Measurements from ENCODE around the gene PCLO. TPM values are rescaled to one million over a fixed set of nuclear protein-coding genes. Genes with fewer than 3 reads are reported as not detected.

The PCLO gene
- total and polyA plus RNA-seq, 7 experiments from 2014 or later, result under 0.01 to 0.10 TPM; not detected in 5

DNA sequence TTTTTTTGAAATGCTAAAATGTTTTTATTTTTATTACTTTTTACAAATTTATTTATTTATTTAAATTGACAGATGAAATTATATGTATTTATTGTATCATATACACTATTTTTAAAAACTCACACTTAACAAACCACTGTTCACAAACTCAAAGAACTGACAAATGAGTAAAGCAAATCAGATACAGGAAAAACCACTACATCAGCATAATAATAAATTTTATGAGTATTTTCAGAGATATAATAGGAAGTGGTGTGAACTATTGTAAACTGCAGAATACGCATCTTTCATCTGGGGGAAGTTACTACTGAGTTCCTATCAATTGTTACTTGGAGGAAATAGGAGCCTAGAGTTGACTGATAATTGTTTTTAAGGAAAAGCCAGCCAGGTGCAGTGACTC lies 150.7 kb downstream of the PCLO start:
- H3K36me3 ChIP-seq (ENCODE audit: control insufficient read depth in 2 of 3, insufficient read depth in 3 of 3, low read length in 3 of 3), result no peaks in the 10 kb centered on the region
- H3K4me3 ChIP-seq (ENCODE audit: low read length), result no peak overlapping the region
- H3K4me3 Mint-ChIP-seq, result no peak overlapping the region
- ATAC-seq (no peak), DNase-seq (no peak)
- no peaks in the 10 kb centered on the region for H3K27me3 ChIP-seq (ENCODE audit: control insufficient read depth in 2 of 2, insufficient read depth in 2 of 2, low read length in 2 of 2)
- CTCF ChIA-PET, result no interaction called here
- POLR2A ChIA-PET, result no interaction called here
- H3K4me1 Mint-ChIP-seq, result no peaks in the 10 kb centered on the region
- H3K27me3 Mint-ChIP-seq, result no peaks in the 10 kb centered on the region
- H3K9me3 Mint-ChIP-seq, result peaks cover 0 to 23% (median 0%) of the 10 kb centered on the region in 11 donors
- no peak overlapping the region for H3K27ac Mint-ChIP-seq
- H3K4me1 ChIP-seq (ENCODE audit: control insufficient read depth in 2 of 2, insufficient read depth in 2 of 2, low read length in 2 of 2), result no peaks in the 10 kb centered on the region
- intact Hi-C loops (cut with micrococcal nuclease), result no loop called here
- H3K27ac ChIP-seq (ENCODE audit: low read depth, low read length), result no peak overlapping the region
- H3K36me3 Mint-ChIP-seq, result no peaks in the 10 kb centered on the region
- H3K9me3 ChIP-seq (ENCODE audit: control insufficient read depth in 2 of 3, low read length in 3 of 3), result no peaks in the 10 kb centered on the region

DNA sequence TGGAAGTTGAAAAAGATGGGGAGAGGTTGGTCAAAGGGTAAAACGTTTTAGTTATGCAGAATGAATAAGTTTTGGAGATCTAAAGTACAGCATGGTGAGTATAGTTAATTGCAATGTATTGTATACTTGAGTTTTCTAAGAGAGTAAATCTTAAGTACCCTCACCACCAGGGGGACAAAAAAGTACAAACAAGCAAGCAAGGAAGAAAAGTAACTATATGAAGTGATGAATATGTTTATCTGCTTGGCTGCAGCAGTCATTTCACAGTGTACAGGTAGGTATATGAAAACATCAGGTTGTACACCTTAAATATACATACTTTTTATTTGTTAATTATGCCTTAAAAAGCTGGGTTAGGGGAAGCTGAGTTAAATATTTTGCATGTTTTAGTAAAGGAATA lies 157.3 kb downstream of the PCLO start:
- Mint-ChIP-seq H3K27ac (no peak overlapping the region), H3K4me3 (no peak overlapping the region), H3K4me1 (no peaks in the 10 kb centered on the region), H3K27me3 (no peaks in the 10 kb centered on the region), H3K36me3 (no peaks in the 10 kb centered on the region), H3K9me3 (peaks cover 0 to 25% (median 2%) of the 10 kb centered on the region in 11 donors)
- intact Hi-C loops (cut with micrococcal nuclease), result no loop called here
- DNase-seq (no peak), ATAC-seq (no peak)
- no peaks in the 10 kb centered on the region for H3K9me3 ChIP-seq (ENCODE audit: control insufficient read depth in 2 of 3, low read length in 3 of 3)
- CTCF ChIA-PET, result no interaction called here
- H3K4me3 ChIP-seq (ENCODE audit: low read length), result no peak overlapping the region
- no peaks in the 10 kb centered on the region for H3K27me3 ChIP-seq (ENCODE audit: control insufficient read depth in 2 of 2, insufficient read depth in 2 of 2, low read length in 2 of 2)
- POLR2A ChIA-PET, result no interaction called here
- H3K4me1 ChIP-seq (ENCODE audit: control insufficient read depth in 2 of 2, insufficient read depth in 2 of 2, low read length in 2 of 2), result no peaks in the 10 kb centered on the region
- H3K36me3 ChIP-seq (ENCODE audit: control insufficient read depth in 2 of 3, insufficient read depth in 3 of 3, low read length in 3 of 3), result no peaks in the 10 kb centered on the region
- no peak overlapping the region for H3K27ac ChIP-seq (ENCODE audit: low read depth, low read length)

DNA sequence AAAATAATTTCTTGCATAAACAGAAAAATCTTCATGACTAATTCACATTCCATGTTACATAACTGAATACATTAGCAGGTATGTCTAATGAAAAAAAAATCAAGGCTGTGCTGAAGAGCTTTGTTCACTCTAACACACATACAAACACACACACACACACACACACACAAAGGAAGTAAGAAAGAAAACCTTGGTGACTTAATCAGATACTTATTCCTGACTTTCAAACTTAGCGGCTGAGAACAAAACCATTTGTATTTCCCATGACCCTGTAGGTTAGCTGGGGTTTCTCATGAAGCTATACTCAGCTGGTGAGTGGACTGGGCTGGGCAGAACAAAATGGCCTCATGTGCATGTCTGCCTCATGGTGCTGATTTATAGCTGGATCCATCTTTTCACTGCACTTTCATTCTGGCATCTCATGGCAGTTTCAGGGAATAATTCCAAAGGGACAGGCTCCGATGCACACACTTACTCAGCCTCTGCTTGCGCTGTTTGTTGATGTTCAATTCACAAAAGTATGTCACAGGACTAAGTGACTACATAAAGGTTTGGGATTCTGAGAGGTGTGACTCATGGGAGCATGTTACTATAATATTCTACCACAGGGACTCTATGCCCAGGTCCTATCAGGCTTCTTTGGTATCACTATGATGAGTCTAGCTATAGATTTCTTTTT lies 161.2 kb downstream of the PCLO start:
- Mint-ChIP-seq H3K4me1 (no peaks in the 10 kb centered on the region), H3K9me3 (peaks cover 0 to 20% (median 4%) of the 10 kb centered on the region in 11 donors), H3K27ac (no peak overlapping the region), H3K36me3 (no peaks in the 10 kb centered on the region), H3K4me3 (no peak overlapping the region), H3K27me3 (no peaks in the 10 kb centered on the region)
- Histone ChIP-seq H3K9me3 (ENCODE audit: control insufficient read depth in 2 of 3, low read length in 3 of 3) (no peaks in the 10 kb centered on the region), H3K27ac (ENCODE audit: low read depth, low read length) (no peak overlapping the region), H3K4me1 (ENCODE audit: control insufficient read depth in 2 of 2, insufficient read depth in 2 of 2, low read length in 2 of 2) (no peaks in the 10 kb centered on the region), H3K27me3 (ENCODE audit: control insufficient read depth in 2 of 2, insufficient read depth in 2 of 2, low read length in 2 of 2) (no peaks in the 10 kb centered on the region), H3K4me3 (ENCODE audit: low read length) (no peak overlapping the region), H3K36me3 (ENCODE audit: control insufficient read depth in 2 of 3, insufficient read depth in 3 of 3, low read length in 3 of 3) (no peaks in the 10 kb centered on the region)
- intact Hi-C loops (cut with micrococcal nuclease), result no loop called here
- POLR2A ChIA-PET, result no interaction called here
- CTCF ChIA-PET, result no interaction called here
- ATAC-seq (no peak), DNase-seq (no peak)

DNA sequence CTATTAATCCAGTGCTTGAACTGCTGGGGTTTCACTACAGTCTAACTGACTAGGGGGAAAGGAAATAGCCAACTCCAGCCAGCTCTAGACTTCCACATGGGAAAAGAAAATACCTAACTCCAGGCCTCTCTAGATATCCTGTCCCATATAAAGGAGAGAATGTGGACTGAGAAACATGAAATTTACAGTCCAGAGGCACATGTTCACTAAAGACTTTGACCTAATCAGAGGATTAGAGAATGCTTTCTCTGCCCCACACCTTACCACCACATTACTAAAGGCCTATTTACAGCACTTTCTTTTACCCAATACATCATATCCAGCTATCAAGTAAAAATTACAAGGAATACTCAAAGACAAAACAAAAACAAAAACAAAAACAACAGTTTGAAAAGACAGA lies 164.2 kb downstream of the PCLO start:
- Mint-ChIP-seq H3K4me3 (no peak overlapping the region), H3K9me3 (peaks cover 0 to 14% (median 4%) of the 10 kb centered on the region in 11 donors), H3K27me3 (no peaks in the 10 kb centered on the region), H3K27ac (no peak overlapping the region), H3K36me3 (no peaks in the 10 kb centered on the region), H3K4me1 (no peaks in the 10 kb centered on the region)
- ATAC-seq (no peak), DNase-seq (no peak)
- ChIA-PET POLR2A (no interaction called here), CTCF (no interaction called here)
- Histone ChIP-seq H3K27me3 (ENCODE audit: control insufficient read depth in 2 of 2, insufficient read depth in 2 of 2, low read length in 2 of 2) (no peaks in the 10 kb centered on the region), H3K36me3 (ENCODE audit: control insufficient read depth in 2 of 3, insufficient read depth in 3 of 3, low read length in 3 of 3) (no peaks in the 10 kb centered on the region), H3K27ac (ENCODE audit: low read depth, low read length) (no peak overlapping the region), H3K9me3 (ENCODE audit: control insufficient read depth in 2 of 3, low read length in 3 of 3) (no peaks in the 10 kb centered on the region), H3K4me1 (ENCODE audit: control insufficient read depth in 2 of 2, insufficient read depth in 2 of 2, low read length in 2 of 2) (no peaks in the 10 kb centered on the region), H3K4me3 (ENCODE audit: low read length) (no peak overlapping the region)
- intact Hi-C loops (cut with micrococcal nuclease), result no loop called here

DNA sequence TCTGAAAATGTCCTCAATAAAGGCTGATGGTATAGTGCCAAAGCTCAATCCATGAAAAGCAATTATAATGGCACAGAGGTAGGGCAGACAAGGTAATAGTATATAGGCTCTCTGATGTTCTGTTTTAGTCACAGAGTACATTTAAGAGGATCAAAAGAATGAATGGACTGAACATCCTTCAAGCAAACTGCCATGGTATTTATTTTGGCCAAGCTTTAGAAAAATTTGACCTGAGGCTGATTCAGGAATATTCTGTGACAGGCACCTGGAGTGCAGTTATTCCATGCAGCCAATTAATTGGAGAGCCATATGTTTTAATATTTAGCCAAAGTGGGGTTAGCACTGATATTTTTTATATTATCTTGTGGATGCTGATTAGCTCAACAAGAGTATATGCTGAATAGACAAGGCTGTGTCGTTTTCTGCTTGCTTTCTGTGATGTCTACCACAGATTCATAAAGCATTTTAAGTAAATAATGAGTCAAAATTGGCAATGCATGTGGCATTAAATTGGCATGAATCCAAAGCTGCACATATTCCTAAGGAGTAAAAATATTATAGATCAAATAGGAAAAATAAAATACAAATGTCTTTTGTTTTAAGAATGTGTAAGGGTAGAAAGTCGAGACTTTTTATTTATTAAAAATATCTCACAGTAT lies 177.4 kb downstream of the PCLO start:
- intact Hi-C loops (cut with micrococcal nuclease), result no loop called here
- Histone ChIP-seq H3K9me3 (ENCODE audit: control insufficient read depth in 2 of 3, low read length in 3 of 3) (no peaks in the 10 kb centered on the region), H3K36me3 (ENCODE audit: control insufficient read depth in 2 of 3, insufficient read depth in 3 of 3, low read length in 3 of 3) (no peaks in the 10 kb centered on the region), H3K27ac (ENCODE audit: low read depth, low read length) (no peak overlapping the region), H3K4me3 (ENCODE audit: low read length) (no peak overlapping the region), H3K4me1 (ENCODE audit: control insufficient read depth in 2 of 2, insufficient read depth in 2 of 2, low read length in 2 of 2) (no peaks in the 10 kb centered on the region), H3K27me3 (ENCODE audit: control insufficient read depth in 2 of 2, insufficient read depth in 2 of 2, low read length in 2 of 2) (no peaks in the 10 kb centered on the region)
- Mint-ChIP-seq H3K4me3 (no peak overlapping the region), H3K27ac (no peak overlapping the region), H3K27me3 (no peaks in the 10 kb centered on the region), H3K4me1 (no peaks in the 10 kb centered on the region), H3K36me3 (no peaks in the 10 kb centered on the region), H3K9me3 (peaks cover 0 to 3% (median 0%) of the 10 kb centered on the region in 11 donors)
- ChIA-PET POLR2A (no interaction called here), CTCF (no interaction called here)
- no peak for DNase-seq
- ATAC-seq, result no peak

DNA sequence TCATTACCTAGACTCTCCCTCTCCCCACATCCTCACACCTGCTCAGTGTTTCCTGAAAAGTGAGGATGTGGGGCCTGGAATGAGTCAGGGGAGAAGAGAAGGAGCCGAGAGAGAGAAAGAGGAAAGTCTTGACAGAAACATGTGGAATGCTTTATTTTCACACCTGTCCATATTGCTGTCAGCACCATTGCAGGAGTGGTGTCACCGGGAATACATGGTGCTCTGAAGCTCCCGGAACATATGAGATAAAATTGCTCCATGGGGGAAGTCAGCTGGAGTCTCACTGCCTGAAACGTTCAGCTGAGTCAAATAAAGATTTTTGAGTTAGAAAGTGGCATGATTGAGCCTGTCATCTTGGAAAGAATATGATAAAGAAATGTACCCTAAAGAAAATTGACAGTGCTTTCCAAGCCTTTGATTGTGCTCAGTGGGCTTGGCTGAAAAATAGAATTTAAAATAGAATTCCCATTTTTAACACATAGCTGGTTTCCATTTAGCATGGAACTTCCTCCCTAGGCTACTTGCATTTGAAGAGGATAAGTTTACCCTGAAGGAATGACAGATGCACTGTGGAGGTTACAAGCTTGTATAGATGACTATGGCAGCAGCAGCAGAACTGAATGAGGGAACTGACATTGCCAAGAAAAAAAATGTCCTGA lies 182.4 kb downstream of the PCLO start:
- no peaks in the 10 kb centered on the region for H3K36me3 Mint-ChIP-seq
- Histone ChIP-seq H3K4me3 (ENCODE audit: low read length) (no peak overlapping the region), H3K36me3 (ENCODE audit: control insufficient read depth in 2 of 3, insufficient read depth in 3 of 3, low read length in 3 of 3) (no peaks in the 10 kb centered on the region), H3K9me3 (ENCODE audit: control insufficient read depth in 2 of 3, low read length in 3 of 3) (no peaks in the 10 kb centered on the region), H3K4me1 (ENCODE audit: control insufficient read depth in 2 of 2, insufficient read depth in 2 of 2, low read length in 2 of 2) (no peaks in the 10 kb centered on the region), H3K27me3 (ENCODE audit: control insufficient read depth in 2 of 2, insufficient read depth in 2 of 2, low read length in 2 of 2) (no peaks in the 10 kb centered on the region), H3K27ac (ENCODE audit: low read depth, low read length) (no peak overlapping the region)
- POLR2A ChIA-PET, result no interaction called here
- no peaks in the 10 kb centered on the region for H3K27me3 Mint-ChIP-seq
- H3K9me3 Mint-ChIP-seq, result peaks cover 0 to 1% (median 0%) of the 10 kb centered on the region in 11 donors
- H3K27ac Mint-ChIP-seq, result no peak overlapping the region
- H3K4me1 Mint-ChIP-seq, result no peaks in the 10 kb centered on the region
- CTCF ChIA-PET, result no interaction called here
- ATAC-seq (no peak), DNase-seq (no peak)
- H3K4me3 Mint-ChIP-seq, result no peak overlapping the region
- intact Hi-C loops (cut with micrococcal nuclease), result no loop called here
